ENCODE data around the gene VPS13D.

VPS13D gene

GRCh38 chr1:12300706-12301105 lies 70.9 kb downstream of the VPS13D start:
- no peak overlapping the region for H3K27ac ChIP-seq (ENCODE audit: low read depth, low read length)

GRCh38 chr1:12301518-12302237 lies 71.8 kb downstream of the VPS13D start:
- H3K27me3 ChIP-seq (ENCODE audit: control insufficient read depth, low read length): no peaks in the 10 kb centered on the region
- H3K9me3 ChIP-seq (ENCODE audit: control insufficient read depth, insufficient read depth, low read length): no peaks in the 10 kb centered on the region
- no peaks in the 10 kb centered on the region for H3K4me1 ChIP-seq (ENCODE audit: control insufficient read depth, low read length)
- no peak overlapping the region for H3K4me3 ChIP-seq (ENCODE audit: low read length)
- H3F3A ChIP-seq (ENCODE audit: control insufficient read depth, insufficient read depth): no peaks in the 10 kb centered on the region
- no peaks in the 10 kb centered on the region for H4K20me1 ChIP-seq (ENCODE audit: control insufficient read depth, insufficient read depth, low read depth, low read length)
- H3K36me3 ChIP-seq (ENCODE audit: control insufficient read depth, low read length): peaks cover 33% of the 10 kb centered on the region
- no peaks in the 10 kb centered on the region for H3K79me2 ChIP-seq (ENCODE audit: control insufficient read depth, low read length)
- no peak overlapping the region for H3K4me2 ChIP-seq (ENCODE audit: low read length)
- TF ChIP-seq EZH2phosphoT487 (IDR thresholded peaks at IDR 0.05; ENCODE audit: borderline replicate concordance, low read length): no peak
- TF ChIP-seq, protein P1, sequence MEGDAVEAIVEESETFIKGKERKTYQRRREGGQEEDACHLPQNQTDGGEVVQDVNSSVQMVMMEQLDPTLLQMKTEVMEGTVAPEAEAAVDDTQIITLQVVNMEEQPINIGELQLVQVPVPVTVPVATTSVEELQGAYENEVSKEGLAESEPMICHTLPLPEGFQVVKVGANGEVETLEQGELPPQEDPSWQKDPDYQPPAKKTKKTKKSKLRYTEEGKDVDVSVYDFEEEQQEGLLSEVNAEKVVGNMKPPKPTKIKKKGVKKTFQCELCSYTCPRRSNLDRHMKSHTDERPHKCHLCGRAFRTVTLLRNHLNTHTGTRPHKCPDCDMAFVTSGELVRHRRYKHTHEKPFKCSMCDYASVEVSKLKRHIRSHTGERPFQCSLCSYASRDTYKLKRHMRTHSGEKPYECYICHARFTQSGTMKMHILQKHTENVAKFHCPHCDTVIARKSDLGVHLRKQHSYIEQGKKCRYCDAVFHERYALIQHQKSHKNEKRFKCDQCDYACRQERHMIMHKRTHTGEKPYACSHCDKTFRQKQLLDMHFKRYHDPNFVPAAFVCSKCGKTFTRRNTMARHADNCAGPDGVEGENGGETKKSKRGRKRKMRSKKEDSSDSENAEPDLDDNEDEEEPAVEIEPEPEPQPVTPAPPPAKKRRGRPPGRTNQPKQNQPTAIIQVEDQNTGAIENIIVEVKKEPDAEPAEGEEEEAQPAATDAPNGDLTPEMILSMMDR (IDR thresholded peaks at IDR 0.05; ENCODE audit: low read depth, low read length, poor library complexity, severe bottlenecking): no peak
- no peak overlapping the region for H3K27ac ChIP-seq (ENCODE audit: low read depth, low read length)
- no peaks in the 10 kb centered on the region for H3K9me2 ChIP-seq (replicated peaks; ENCODE audit: control insufficient read depth, low read length)

More at GRCh38 chr1:12300706-12301105, 70.9 kb downstream of the VPS13D start:
- Histone ChIP-seq H3K36me3 (ENCODE audit: control insufficient read depth, low read length) (peaks cover 26% of the 10 kb centered on the region), H3K4me2 (ENCODE audit: low read length) (no peak overlapping the region), H3F3A (ENCODE audit: control insufficient read depth, insufficient read depth) (no peaks in the 10 kb centered on the region), H3K9me3 (ENCODE audit: control insufficient read depth, insufficient read depth, low read length) (no peaks in the 10 kb centered on the region), H4K20me1 (ENCODE audit: control insufficient read depth, insufficient read depth, low read depth, low read length) (no peaks in the 10 kb centered on the region), H3K27me3 (ENCODE audit: control insufficient read depth, low read length) (no peaks in the 10 kb centered on the region), H3K4me3 (ENCODE audit: low read length) (no peak overlapping the region), H3K9me2 (replicated peaks; ENCODE audit: control insufficient read depth, low read length) (no peaks in the 10 kb centered on the region), H3K4me1 (ENCODE audit: control insufficient read depth, low read length) (no peaks in the 10 kb centered on the region), H3K79me2 (ENCODE audit: control insufficient read depth, low read length) (no peaks in the 10 kb centered on the region)
- no peak for TF ChIP-seq EZH2phosphoT487 (IDR thresholded peaks at IDR 0.05; ENCODE audit: borderline replicate concordance, low read length)
- TF ChIP-seq, protein P1 (IDR thresholded peaks at IDR 0.05; ENCODE audit: low read depth, low read length, poor library complexity, severe bottlenecking): no peak

- Histone ChIP-seq H3F3A (ENCODE audit: control insufficient read depth, insufficient read depth) (no peaks in the 10 kb centered on the region), H3K4me2 (ENCODE audit: low read length) (no peak overlapping the region), H3K9me2 (replicated peaks; ENCODE audit: control insufficient read depth, low read length) (no peaks in the 10 kb centered on the region), H4K20me1 (ENCODE audit: control insufficient read depth, insufficient read depth, low read depth, low read length) (no peaks in the 10 kb centered on the region), H3K4me3 (ENCODE audit: low read length) (no peak overlapping the region), H3K79me2 (ENCODE audit: control insufficient read depth, low read length) (no peaks in the 10 kb centered on the region), H3K9me3 (ENCODE audit: control insufficient read depth, insufficient read depth, low read length) (no peaks in the 10 kb centered on the region), H3K36me3 (ENCODE audit: control insufficient read depth, low read length) (peaks cover 36% of the 10 kb centered on the region), H3K27me3 (ENCODE audit: control insufficient read depth, low read length) (no peaks in the 10 kb centered on the region), H3K4me1 (ENCODE audit: control insufficient read depth, low read length) (no peaks in the 10 kb centered on the region), H3K27ac (ENCODE audit: low read depth, low read length) (no peak overlapping the region)
- TF ChIP-seq, protein P1 (IDR thresholded peaks at IDR 0.05; ENCODE audit: low read depth, low read length, poor library complexity, severe bottlenecking): no peak
- no peak for TF ChIP-seq EZH2phosphoT487 (IDR thresholded peaks at IDR 0.05; ENCODE audit: borderline replicate concordance, low read length)
These were observed 73.1 kb downstream of the VPS13D start for GRCh38 chr1:12302798-12303447.

Data from DOHH2 (cell line).